Neural progenitor cell (in vitro differentiated cells): Measurements from ENCODE around the gene ECT2L. TPM values are rescaled to one million over a fixed set of nuclear protein-coding genes. Genes with fewer than 3 reads are reported as not detected.
"Not testable (repeated sequence)": the region's sequence is repeated elsewhere in the genome, so short reads cannot be mapped to it uniquely, and the experiment has no call there.

Source experiments
- DNase-seq: peaks from one replicate; pipeline ENCODE4 v3.0.0-alpha.2; 2016; ENCODE audit warnings: low spot score
- H2AFZ ChIP-seq: fragments of 200-600 bp; sonication (generic); replicated peaks from 2 replicates; pipeline ENCODE4 v1.6.1; 2016; ENCODE audit warnings: antibody characterized with exemption
- H3F3A ChIP-seq: fragments of 200-600 bp; sonication (generic); 2 replicates; pipeline ENCODE4 v1.6.1; 2016; ENCODE audit warnings: antibody characterized with exemption, low read depth
- H3K27ac ChIP-seq: fragments of 200-600 bp; sonication (generic); 2 replicates; pipeline ENCODE4 v1.5.1; 2016; ENCODE audit warnings: mild to moderate bottlenecking
- H3K27me3 ChIP-seq: fragments of 200-600 bp; sonication (generic); 2 replicates; pipeline ENCODE4 v1.6.1; 2016; ENCODE audit warnings: mild to moderate bottlenecking, moderate library complexity
- H3K36me3 ChIP-seq: fragments of 200-600 bp; sonication (generic); 2 replicates; pipeline ENCODE4 v1.5.1; 2016
- H3K4me1 ChIP-seq: fragments of 200-600 bp; sonication (generic); 2 replicates; pipeline ENCODE4 v1.6.1; 2016; ENCODE audit warnings: mixed run types
- H3K4me2 ChIP-seq: fragments of 200-600 bp; sonication (generic); 2 replicates; pipeline ENCODE4 v1.6.1; 2016
- H3K4me3 ChIP-seq: fragments of 200-600 bp; sonication (generic); 2 replicates; pipeline ENCODE4 v1.5.1; 2016
- H3K79me2 ChIP-seq: fragments of 200-600 bp; sonication (generic); 2 replicates; pipeline ENCODE4 v1.6.1; 2016; ENCODE audit warnings: low read depth
- H3K9ac ChIP-seq: fragments of 200-600 bp; sonication (generic); 2 replicates; pipeline ENCODE4 v1.6.1; 2016
- H3K9me3 ChIP-seq: fragments of 200-600 bp; sonication (generic); 2 replicates; pipeline ENCODE4 v1.5.1; 2016; ENCODE audit warnings: low read depth
- H4K20me1 ChIP-seq: fragments of 200-600 bp; sonication (generic); 2 replicates; pipeline ENCODE4 v1.6.1; 2016; ENCODE audit warnings: low read depth
- H3K27ac Mint-ChIP-seq: 3 replicates; pipeline ENCODE4 v1.8.0; 2021; ENCODE audit warnings: mixed read lengths
- H3K27me3 Mint-ChIP-seq: 2 replicates; pipeline ENCODE4 v1.8.0; 2022; ENCODE audit warnings: low read depth, mild to moderate bottlenecking, inconsistent platforms, moderate library complexity, mixed read lengths; ENCODE audit not compliant: insufficient read depth
- H3K36me3 Mint-ChIP-seq: 3 replicates; pipeline ENCODE4 v1.8.0; 2021; ENCODE audit warnings: mixed read lengths
- H3K4me1 Mint-ChIP-seq: 3 replicates; pipeline ENCODE4 v1.8.0; 2021; ENCODE audit warnings: mixed read lengths
- H3K4me3 Mint-ChIP-seq: 3 replicates; pipeline ENCODE4 v1.8.0; 2021; ENCODE audit warnings: mild to moderate bottlenecking, moderate library complexity, mixed read lengths
- H3K9me3 Mint-ChIP-seq: 3 replicates; pipeline ENCODE4 v1.8.0; 2020; ENCODE audit warnings: mixed read lengths
- EZH2 ChIP-seq: fragments of 200-600 bp; sonication (generic); IDR thresholded peaks from 2 replicates; pipeline ENCODE4 v1.6.1; 2017; ENCODE audit warnings: antibody characterized with exemption, mild to moderate bottlenecking, moderate library complexity
- EZH2phosphoT487 ChIP-seq: fragments of 200-600 bp; sonication (generic); IDR thresholded peaks from 2 replicates; pipeline ENCODE4 v1.6.1; 2017; ENCODE audit warnings: antibody characterized with exemption
- total RNA-seq: library from RNA; depleted of rRNA; stranded (reverse); fragments of >200 nt; gene quantifications from 2 replicates; pipeline ENCODE4 v1.2.3, GENCODE V29; 2015; ENCODE audit warnings: low replicate concordance
- TF ChIP-seq, protein P1 (sequence below): fragments of 200-600 bp; sonication (generic); IDR thresholded peaks from 2 replicates; pipeline ENCODE4 v1.5.1; 2017; ENCODE audit warnings: antibody characterized with exemption, mild to moderate bottlenecking

Gene ECT2L
- total RNA-seq, 1 donor from 2014 or later: not detected

DNA sequence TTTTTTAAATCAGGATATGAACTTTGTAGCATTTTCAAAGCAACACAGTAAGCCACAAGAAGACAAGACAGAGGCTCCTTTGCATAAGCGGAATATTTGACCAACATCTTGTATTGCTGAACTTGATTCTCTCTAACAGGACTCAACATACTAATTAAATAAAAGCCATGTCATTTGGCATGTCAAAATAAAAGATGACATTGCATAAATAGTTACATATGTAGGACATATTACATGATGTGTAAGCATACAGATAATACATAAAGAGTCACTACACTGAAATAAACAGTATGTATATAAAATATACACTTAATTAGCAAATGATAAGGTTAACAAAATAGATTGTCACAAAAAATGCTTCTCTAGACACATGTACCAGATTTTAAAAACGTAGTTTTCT is 129.9 kb downstream of the ECT2L start:
- Histone ChIP-seq H3K27ac (no peak overlapping the region), H3K4me3 (no peak overlapping the region), H2AFZ (no peak overlapping the region), H4K20me1 (no peaks in the 10 kb centered on the region), H3K9ac (no peak overlapping the region), H3K4me1 (no peaks in the 10 kb centered on the region), H3K27me3 (no peaks in the 10 kb centered on the region), H3F3A (peaks cover 11% of the 10 kb centered on the region), H3K4me2 (no peak overlapping the region), H3K9me3 (no peaks in the 10 kb centered on the region), H3K79me2 (no peaks in the 10 kb centered on the region), H3K36me3 (peaks cover 14% of the 10 kb centered on the region)
- no peak for TF ChIP-seq EZH2
- TF ChIP-seq, protein P1, sequence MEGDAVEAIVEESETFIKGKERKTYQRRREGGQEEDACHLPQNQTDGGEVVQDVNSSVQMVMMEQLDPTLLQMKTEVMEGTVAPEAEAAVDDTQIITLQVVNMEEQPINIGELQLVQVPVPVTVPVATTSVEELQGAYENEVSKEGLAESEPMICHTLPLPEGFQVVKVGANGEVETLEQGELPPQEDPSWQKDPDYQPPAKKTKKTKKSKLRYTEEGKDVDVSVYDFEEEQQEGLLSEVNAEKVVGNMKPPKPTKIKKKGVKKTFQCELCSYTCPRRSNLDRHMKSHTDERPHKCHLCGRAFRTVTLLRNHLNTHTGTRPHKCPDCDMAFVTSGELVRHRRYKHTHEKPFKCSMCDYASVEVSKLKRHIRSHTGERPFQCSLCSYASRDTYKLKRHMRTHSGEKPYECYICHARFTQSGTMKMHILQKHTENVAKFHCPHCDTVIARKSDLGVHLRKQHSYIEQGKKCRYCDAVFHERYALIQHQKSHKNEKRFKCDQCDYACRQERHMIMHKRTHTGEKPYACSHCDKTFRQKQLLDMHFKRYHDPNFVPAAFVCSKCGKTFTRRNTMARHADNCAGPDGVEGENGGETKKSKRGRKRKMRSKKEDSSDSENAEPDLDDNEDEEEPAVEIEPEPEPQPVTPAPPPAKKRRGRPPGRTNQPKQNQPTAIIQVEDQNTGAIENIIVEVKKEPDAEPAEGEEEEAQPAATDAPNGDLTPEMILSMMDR: no peak
- no peak for TF ChIP-seq EZH2phosphoT487
- H3K27ac Mint-ChIP-seq: no peak overlapping the region
- H3K27me3 Mint-ChIP-seq: no peaks in the 10 kb centered on the region
- DNase-seq: no peak
- peaks cover 3% of the 10 kb centered on the region for H3K36me3 Mint-ChIP-seq
- H3K9me3 Mint-ChIP-seq: no peaks in the 10 kb centered on the region
- no peak overlapping the region for H3K4me3 Mint-ChIP-seq
- H3K4me1 Mint-ChIP-seq: peaks cover 3% of the 10 kb centered on the region

DNA sequence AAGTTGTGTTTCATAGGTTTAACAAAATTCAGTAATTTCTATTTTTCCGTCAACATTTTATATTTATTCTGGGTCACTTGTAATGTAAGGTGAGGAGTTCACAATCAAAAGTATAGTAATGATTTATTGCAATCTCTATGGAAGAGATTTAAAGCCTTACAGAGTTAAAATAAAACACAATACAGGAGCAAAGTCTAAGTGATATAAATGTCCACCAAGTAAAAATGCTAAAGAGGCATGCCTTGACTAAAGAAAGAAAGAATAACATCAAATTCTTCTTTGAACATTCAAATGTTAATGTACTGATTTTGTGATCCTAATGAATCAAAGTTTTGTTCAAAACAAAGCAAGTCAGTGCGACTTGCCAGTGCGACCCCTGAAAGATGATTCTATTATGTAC is 130.7 kb downstream of the ECT2L start:
- H3K36me3 ChIP-seq: peaks cover 12% of the 10 kb centered on the region
- H3K27me3 ChIP-seq: no peaks in the 10 kb centered on the region
- no peak overlapping the region for H2AFZ ChIP-seq
- H3K4me3 ChIP-seq: no peak overlapping the region
- no peak overlapping the region for H3K4me2 ChIP-seq
- H3F3A ChIP-seq: peaks cover 11% of the 10 kb centered on the region
- H3K79me2 ChIP-seq: no peaks in the 10 kb centered on the region
- Mint-ChIP-seq H3K4me1 (peaks cover 3% of the 10 kb centered on the region), H3K27ac (no peak overlapping the region), H3K4me3 (no peak overlapping the region), H3K9me3 (no peaks in the 10 kb centered on the region), H3K27me3 (no peaks in the 10 kb centered on the region), H3K36me3 (peaks cover 3% of the 10 kb centered on the region)
- no peaks in the 10 kb centered on the region for H4K20me1 ChIP-seq
- no peaks in the 10 kb centered on the region for H3K4me1 ChIP-seq
- no peak overlapping the region for H3K27ac ChIP-seq
- H3K9ac ChIP-seq: no peak overlapping the region
- no peaks in the 10 kb centered on the region for H3K9me3 ChIP-seq
- TF ChIP-seq, protein P1: no peak
- no peak for TF ChIP-seq EZH2
- TF ChIP-seq EZH2phosphoT487: no peak
- no peak for DNase-seq

DNA sequence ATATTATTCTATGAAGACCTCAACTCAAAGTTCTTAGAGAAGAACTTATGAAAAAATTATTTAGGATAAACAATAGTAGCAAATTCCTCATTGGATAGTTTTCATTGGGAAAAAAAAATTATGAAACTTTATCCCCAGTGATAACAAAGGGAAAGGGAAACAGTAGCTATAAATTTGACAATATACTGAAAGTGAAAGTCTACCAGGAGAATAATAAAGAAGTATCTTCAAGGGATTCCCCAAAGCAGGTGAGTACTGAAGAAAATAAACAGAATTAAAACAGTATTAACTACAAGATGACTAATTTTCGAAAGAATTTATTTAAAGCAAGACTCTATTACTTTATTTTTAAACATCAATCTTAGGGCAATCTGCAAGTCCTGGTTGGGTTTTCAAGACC is 135.8 kb downstream of the ECT2L start:
- Histone ChIP-seq H3K36me3 (peaks cover 23% of the 10 kb centered on the region), H3K27me3 (no peaks in the 10 kb centered on the region), H3K4me3 (no peak overlapping the region), H3K9ac (no peak overlapping the region), H3K79me2 (no peaks in the 10 kb centered on the region), H3K4me2 (no peak overlapping the region), H3F3A (peaks cover 4% of the 10 kb centered on the region), H4K20me1 (no peaks in the 10 kb centered on the region), H3K27ac (no peak overlapping the region), H2AFZ (no peak overlapping the region), H3K9me3 (no peaks in the 10 kb centered on the region), H3K4me1 (no peaks in the 10 kb centered on the region)
- DNase-seq: no peak
- no peak overlapping the region for H3K4me3 Mint-ChIP-seq
- H3K27ac Mint-ChIP-seq: no peak overlapping the region
- H3K27me3 Mint-ChIP-seq: no peaks in the 10 kb centered on the region
- H3K36me3 Mint-ChIP-seq: peaks cover 16% of the 10 kb centered on the region
- peaks cover 3% of the 10 kb centered on the region for H3K4me1 Mint-ChIP-seq
- TF ChIP-seq EZH2phosphoT487: no peak
- TF ChIP-seq, protein P1: no peak
- TF ChIP-seq EZH2: no peak
- peaks cover 10% of the 10 kb centered on the region for H3K9me3 Mint-ChIP-seq

DNA sequence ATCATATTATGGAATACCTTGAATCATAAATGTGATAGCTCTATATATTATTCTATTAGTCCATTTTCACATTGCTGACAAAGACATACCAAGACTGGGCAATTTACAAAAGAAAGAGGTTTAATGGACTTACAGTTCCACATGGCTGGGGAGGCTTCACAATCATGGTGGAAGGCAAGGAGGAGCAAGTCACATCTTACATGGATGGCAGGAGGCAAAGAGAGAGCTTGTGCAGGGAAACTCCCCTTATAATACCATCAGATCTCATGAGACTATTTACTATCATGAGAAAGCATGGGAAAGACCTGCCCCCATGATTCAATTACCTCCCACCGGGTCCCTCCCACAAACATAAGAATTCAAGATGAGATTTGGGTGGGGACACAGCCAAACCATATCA is 141.0 kb downstream of the ECT2L start:
- H3K9ac ChIP-seq, H3F3A ChIP-seq, H3K27me3 ChIP-seq, H2AFZ ChIP-seq, H3K27ac ChIP-seq, H3K4me1 ChIP-seq, H3K4me3 Mint-ChIP-seq, DNase-seq, H3K27me3 Mint-ChIP-seq, H3K4me2 ChIP-seq, H3K4me3 ChIP-seq, H3K9me3 ChIP-seq, H3K79me2 ChIP-seq, H4K20me1 ChIP-seq, H3K27ac Mint-ChIP-seq, H3K4me1 Mint-ChIP-seq: not testable (repeated sequence)
- peaks cover 42% of the 10 kb centered on the region for H3K36me3 ChIP-seq
- peaks cover 44% of the 10 kb centered on the region for H3K36me3 Mint-ChIP-seq
- H3K9me3 Mint-ChIP-seq: peaks cover 18% of the 10 kb centered on the region
